Measurements from ENCODE around the gene FCGR2B.

DNA sequence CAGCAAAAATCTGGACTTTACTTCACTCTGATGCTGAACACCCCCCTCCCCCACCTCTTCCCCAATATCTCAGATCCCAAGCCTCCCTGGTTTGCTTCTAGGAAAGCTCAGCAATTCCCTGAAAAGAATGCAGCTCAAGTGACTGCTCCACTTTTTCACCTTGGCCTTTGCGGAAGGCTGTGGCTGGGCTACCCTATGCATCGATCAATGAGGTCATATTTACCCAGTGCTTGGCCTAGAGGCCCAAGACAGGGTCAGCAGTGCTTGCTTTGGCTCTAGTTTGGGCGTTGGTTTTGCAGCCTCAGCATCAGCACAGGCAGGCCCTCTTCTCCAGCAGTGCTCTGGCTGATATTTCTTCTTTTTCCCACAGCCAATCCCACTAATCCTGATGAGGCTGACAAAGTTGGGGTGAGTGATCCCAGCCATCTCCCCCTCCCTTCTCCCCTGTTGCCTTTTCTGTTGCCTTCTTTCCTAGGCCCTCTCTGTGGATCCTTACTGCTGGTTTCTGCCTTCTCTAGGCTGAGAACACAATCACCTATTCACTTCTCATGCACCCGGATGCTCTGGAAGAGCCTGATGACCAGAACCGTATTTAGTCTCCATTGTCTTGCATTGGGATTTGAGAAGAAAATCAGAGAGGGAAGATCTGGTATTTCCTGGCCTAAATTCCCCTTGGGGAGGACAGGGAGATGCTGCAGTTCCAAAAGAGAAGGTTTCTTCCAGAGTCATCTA, 14.2 kb downstream of the FCGR2B start:
- TF ChIP-seq, protein P1, sequence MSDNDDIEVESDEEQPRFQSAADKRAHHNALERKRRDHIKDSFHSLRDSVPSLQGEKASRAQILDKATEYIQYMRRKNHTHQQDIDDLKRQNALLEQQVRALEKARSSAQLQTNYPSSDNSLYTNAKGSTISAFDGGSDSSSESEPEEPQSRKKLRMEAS (IDR thresholded peaks at IDR 0.05; ENCODE audit: low read depth, low read length): no peak
- no peak for TF ChIP-seq POLR2A (IDR thresholded peaks at IDR 0.05; ENCODE audit: extremely low read depth, insufficient read length)

Data from NB4 (cell line).